Liver (tissue), 9 donors: ENCODE measurements around the gene UNKL. TPM values are rescaled to one million over a fixed set of nuclear protein-coding genes. Genes with fewer than 3 reads are reported as not detected.
"Not testable (repeated sequence)": the region's sequence is repeated elsewhere in the genome, so short reads cannot be mapped to it uniquely, and the experiment has no call there.

Experiments
- DNase-seq: peaks from one replicate; pipeline ENCODE4 v3.0.0-alpha.2; 2017; ENCODE audit warnings: low spot score
- H3K27ac ChIP-seq, 2 donors: one replicate each; pipeline ENCODE4 v1.7.0; 2013; ENCODE audit warnings: inconsistent platforms in 2 of 2, low read length in 2 of 2, control low read depth in 1 of 2, low read depth in 1 of 2, mild to moderate bottlenecking in 1 of 2
- H3K27me3 ChIP-seq, 4 donors: one replicate each; pipeline versions ENCODE4 v1.6.1 to v1.7.0; 2013; ENCODE audit warnings: low read length in 3 of 4, inconsistent platforms in 1 of 4, mild to moderate bottlenecking in 1 of 4, moderate library complexity in 1 of 4; ENCODE audit not compliant: control insufficient read depth in 4 of 4, insufficient read depth in 4 of 4
- H3K36me3 ChIP-seq, 4 donors: one replicate each; pipeline versions ENCODE4 v1.6.1 to v1.7.0; 2013; ENCODE audit warnings: low read length in 3 of 4, mild to moderate bottlenecking in 3 of 4, low read depth in 1 of 4, moderate library complexity in 1 of 4; ENCODE audit not compliant: control insufficient read depth in 4 of 4, insufficient read depth in 3 of 4
- H3K4me1 ChIP-seq, 4 donors: one replicate each; pipeline versions ENCODE4 v1.6.1 to v1.7.0; 2013; ENCODE audit warnings: low read length in 3 of 4, mild to moderate bottlenecking in 3 of 4, moderate library complexity in 1 of 4; ENCODE audit not compliant: control insufficient read depth in 4 of 4, insufficient read depth in 4 of 4
- H3K4me3 ChIP-seq, 3 donors: one replicate each; pipeline versions ENCODE4 v1.6.1 to v1.7.0; 2013; ENCODE audit warnings: low read length in 3 of 3, control low read depth in 1 of 3, low read depth in 1 of 3, mild to moderate bottlenecking in 1 of 3
- H3K9ac ChIP-seq, 2 donors: one replicate each; pipeline ENCODE4 v1.7.0; 2013; ENCODE audit warnings: low read length in 2 of 2, mild to moderate bottlenecking in 2 of 2, moderate library complexity in 2 of 2, control low read depth in 1 of 2, low read depth in 1 of 2
- H3K9me3 ChIP-seq, 4 donors: one replicate each; pipeline versions ENCODE4 v1.6.1 to v1.7.0; 2013; ENCODE audit warnings: low read length in 3 of 4; ENCODE audit not compliant: control insufficient read depth in 4 of 4
- ATF3 ChIP-seq: IDR thresholded peaks from 2 replicates; pipeline ENCODE4 v1.6.1; 2016; ENCODE audit warnings: antibody characterized with exemption
- CTCF ChIP-seq: fragments of 150-350 bp; IDR thresholded peaks from 2 replicates; pipeline ENCODE4 v1.5.1; 2017; ENCODE audit warnings: improper control_type of control experiment, low read depth, low read length; ENCODE audit not compliant: missing input control
- EGR1 ChIP-seq, 2 donors: IDR thresholded peaks; 2 replicates each; pipeline ENCODE4 v1.6.1; 2016 to 2018; ENCODE audit warnings: antibody characterized with exemption in 2 of 2, low read depth in 2 of 2
- JUND ChIP-seq, 2 donors: IDR thresholded peaks; 2 replicates each; pipeline ENCODE4 v1.6.1; 2016; ENCODE audit warnings: antibody characterized with exemption in 2 of 2
- MAX ChIP-seq: IDR thresholded peaks from 2 replicates; pipeline ENCODE4 v1.6.1; 2016; ENCODE audit warnings: antibody characterized with exemption
- NR2F2 ChIP-seq: IDR thresholded peaks from 2 replicates; pipeline ENCODE4 v1.6.1; 2016; ENCODE audit warnings: antibody characterized with exemption
- RAD21 ChIP-seq, 2 donors: IDR thresholded peaks; 2 replicates each; pipeline ENCODE4 v1.6.1; 2016; ENCODE audit warnings: antibody characterized with exemption in 2 of 2, mild to moderate bottlenecking in 2 of 2
- REST ChIP-seq: IDR thresholded peaks from 2 replicates; pipeline ENCODE4 v1.6.1; 2016; ENCODE audit warnings: antibody characterized with exemption, mild to moderate bottlenecking
- SP1 ChIP-seq: IDR thresholded peaks from 2 replicates; pipeline ENCODE4 v1.6.1; 2018; ENCODE audit warnings: antibody characterized with exemption, mild to moderate bottlenecking
- YY1 ChIP-seq: IDR thresholded peaks from 2 replicates; pipeline ENCODE4 v1.6.1; 2016; ENCODE audit warnings: antibody characterized with exemption, mild to moderate bottlenecking
- ZBTB33 ChIP-seq: IDR thresholded peaks from 2 replicates; pipeline ENCODE4 v1.6.1; 2016; ENCODE audit warnings: antibody characterized with exemption
- WGBS: extraction: QIAGEN DNeasy Blood & Tissue Kit; methylation state at CpG from one replicate; pipeline ENCODE4 v1.1.7; 2013; 5-methylcytosine and 5-hydroxymethylcytosine counted together
- polyA plus RNA-seq, 2 donors: library from polyadenylated mRNA; stranded (reverse) in 1 of 2; unstranded in 1 of 2; fragments of 200-250 nt in 1 of 2; fragments of >200 nt in 1 of 2; fragmentation: Nextera tagmentation in 1 of 2; extraction: Ambion mirVana in 1 of 2; gene quantifications; one replicate each; pipeline versions ENCODE4 v1.2.1 to v1.2.3, GENCODE V29; 2013 to 2015
- total RNA-seq, 2 donors: library from RNA; depleted of rRNA; stranded (reverse); fragments of >200 nt; gene quantifications; one replicate each; pipeline ENCODE4 v1.2.3, GENCODE V29; 2014
- donor health status: healthy.
- donor health status: healthy.
- donor health status: healthy.
- donor health status: healthy.
- donor health status: healthy.

UNKL gene
- total and polyA plus RNA-seq, 4 donors: 3.5 to 14.7 (median 6.6) TPM

GRCh38 chr16:1441391-1441829 is 26.9 kb upstream of the UNKL start:
- H3K27me3 ChIP-seq: no peaks in the 10 kb centered on the region
- no peak overlapping the region for H3K4me3 ChIP-seq
- DNase-seq: no peak
- peaks cover 0 to 6% (median 2%) of the 10 kb centered on the region in 4 donors for H3K36me3 ChIP-seq
- no peaks in the 10 kb centered on the region for H3K9me3 ChIP-seq
- H3K4me1 ChIP-seq: no peaks in the 10 kb centered on the region
- H3K27ac ChIP-seq: no peak overlapping the region
- 77% methylated on average over 22 of the region's 22 CpGs for WGBS
- TF ChIP-seq NR2F2: no peak
- H3K9ac ChIP-seq: no peak overlapping the region

GRCh38 chr16:1439699-1440074 is 25.2 kb upstream of the UNKL start:
- not testable (repeated sequence) for H3K9ac ChIP-seq, H3K27me3 ChIP-seq, H3K4me1 ChIP-seq, H3K27ac ChIP-seq, H3K9me3 ChIP-seq, H3K4me3 ChIP-seq, DNase-seq, H3K36me3 ChIP-seq
- WGBS: 93% methylated on average over 4 of the region's 4 CpGs

- no peak overlapping the region for H3K4me3 ChIP-seq
- H3K36me3 ChIP-seq: no peaks in the 10 kb centered on the region
- no peaks in the 10 kb centered on the region for H3K4me1 ChIP-seq
- H3K27me3 ChIP-seq: no peaks in the 10 kb centered on the region
- no peaks in the 10 kb centered on the region for H3K9me3 ChIP-seq
- no peak overlapping the region for H3K27ac ChIP-seq
- no peak for DNase-seq
- H3K9ac ChIP-seq: no peak overlapping the region
- TF ChIP-seq CTCF (no peak), SP1 (no peak), EGR1 (IDR thresholded peaks at IDR 0.05; ENCODE audit: low read depth in 2 of 2) (no peak), ZBTB33 (no peak), REST (no peak), YY1 (no peak), ATF3 (no peak), RAD21 (IDR thresholded peaks at IDR 0.05) (no peak), JUND (IDR thresholded peaks at IDR 0.05) (no peak), NR2F2 (no peak), MAX (no peak)
- 89% methylated on average over 27 of the region's 27 CpGs for WGBS
Measured at GRCh38 chr16:1439058-1439698, 24.7 kb upstream of the UNKL start.
